ENCODE results near the gene ST3GAL3. TPM values are rescaled to one million over a fixed set of nuclear protein-coding genes. Genes with fewer than 3 reads are reported as not detected.
A peak's percentile ranks its signal among the peaks of the same experiment; 100 is the strongest.

The ST3GAL3 gene
- total RNA-seq, 1 donor from 2014 or later: 20.5 TPM

DNA sequence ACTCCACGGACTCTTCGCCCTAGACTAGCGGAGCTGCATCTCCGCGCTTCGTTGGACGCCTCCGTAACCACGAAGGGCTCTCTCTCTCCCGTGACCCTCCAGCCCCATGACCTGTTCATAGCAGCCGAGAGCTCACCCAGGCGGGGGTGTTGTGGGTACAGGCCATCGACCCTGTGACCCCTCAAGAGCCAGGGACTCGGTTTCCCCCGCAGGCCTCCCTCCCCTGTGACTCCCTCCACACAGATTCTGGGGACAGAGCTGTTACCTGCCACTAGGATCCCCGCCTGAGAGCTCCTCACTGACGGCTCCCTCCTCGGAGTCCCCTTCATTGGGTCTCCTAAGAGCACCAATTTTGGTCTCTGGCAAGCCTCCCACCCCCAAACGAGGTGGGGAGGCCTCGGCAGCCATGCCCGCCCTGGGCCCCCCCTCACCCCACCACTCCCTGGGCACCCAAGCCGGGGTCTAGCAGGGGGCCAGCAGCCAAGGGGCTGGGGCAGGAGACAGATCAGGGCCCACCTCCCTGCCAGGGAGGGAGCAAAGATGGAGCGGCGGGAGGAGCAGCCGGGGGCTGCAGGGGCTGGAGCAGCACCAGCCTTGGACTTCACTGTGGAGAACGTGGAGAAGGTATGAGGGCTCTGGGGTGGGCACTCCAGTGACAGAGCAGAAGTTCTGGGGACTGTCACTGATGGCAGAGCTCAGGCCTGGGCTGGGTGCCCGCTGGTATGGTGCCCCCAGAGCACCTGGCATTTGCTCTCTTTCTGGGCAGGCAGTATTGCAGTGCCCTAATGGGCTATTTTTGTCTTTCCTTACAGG, 239.9 kb downstream of the ST3GAL3 start:
- H3K4me1 ChIP-seq: peaks cover 29% of the 10 kb centered on the region
- ATAC-seq: no peak

DNA sequence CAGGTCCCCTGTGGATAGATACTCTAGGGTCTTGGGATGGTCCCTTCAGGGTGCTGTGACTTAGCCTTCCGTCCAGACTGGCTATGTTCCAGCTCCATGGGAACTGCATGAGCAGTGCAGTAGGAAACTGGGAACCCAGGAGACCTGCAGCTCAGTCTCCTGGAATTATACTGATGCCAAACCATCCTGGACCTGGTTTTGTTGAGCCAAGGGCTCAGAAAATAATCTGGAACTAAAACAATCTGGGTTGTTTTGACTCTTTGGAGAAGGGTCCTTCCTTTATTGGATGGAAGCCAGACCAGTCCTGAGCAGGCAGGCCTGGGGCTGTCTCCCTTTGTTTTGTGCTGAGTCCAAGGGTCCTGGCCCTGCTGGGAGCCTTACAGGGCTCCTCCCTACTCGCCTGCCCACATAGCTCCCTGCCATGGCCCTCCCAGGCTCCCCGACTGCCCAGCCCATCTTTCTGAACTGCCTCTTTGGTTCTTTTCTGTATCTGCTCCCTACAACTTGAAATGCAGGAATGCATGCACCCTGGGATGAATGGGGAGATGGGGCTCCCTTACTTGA, 240.6 kb downstream of the ST3GAL3 start:
- Histone ChIP-seq H3K9me3 (no peaks in the 10 kb centered on the region), H3K4me3 (peak overlapping the region; percentile 75), H3K36me3 (no peaks in the 10 kb centered on the region), H3K27me3 (no peaks in the 10 kb centered on the region), H3K27ac (no peak overlapping the region), H3K4me1 (peaks cover 29% of the 10 kb centered on the region)
- intact Hi-C loops (cut with DNase I): no loop called here
- ATAC-seq (no peak), DNase-seq (no peak)
- TF ChIP-seq, protein P1, sequence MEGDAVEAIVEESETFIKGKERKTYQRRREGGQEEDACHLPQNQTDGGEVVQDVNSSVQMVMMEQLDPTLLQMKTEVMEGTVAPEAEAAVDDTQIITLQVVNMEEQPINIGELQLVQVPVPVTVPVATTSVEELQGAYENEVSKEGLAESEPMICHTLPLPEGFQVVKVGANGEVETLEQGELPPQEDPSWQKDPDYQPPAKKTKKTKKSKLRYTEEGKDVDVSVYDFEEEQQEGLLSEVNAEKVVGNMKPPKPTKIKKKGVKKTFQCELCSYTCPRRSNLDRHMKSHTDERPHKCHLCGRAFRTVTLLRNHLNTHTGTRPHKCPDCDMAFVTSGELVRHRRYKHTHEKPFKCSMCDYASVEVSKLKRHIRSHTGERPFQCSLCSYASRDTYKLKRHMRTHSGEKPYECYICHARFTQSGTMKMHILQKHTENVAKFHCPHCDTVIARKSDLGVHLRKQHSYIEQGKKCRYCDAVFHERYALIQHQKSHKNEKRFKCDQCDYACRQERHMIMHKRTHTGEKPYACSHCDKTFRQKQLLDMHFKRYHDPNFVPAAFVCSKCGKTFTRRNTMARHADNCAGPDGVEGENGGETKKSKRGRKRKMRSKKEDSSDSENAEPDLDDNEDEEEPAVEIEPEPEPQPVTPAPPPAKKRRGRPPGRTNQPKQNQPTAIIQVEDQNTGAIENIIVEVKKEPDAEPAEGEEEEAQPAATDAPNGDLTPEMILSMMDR (IDR thresholded peaks at IDR 0.05): no peak

More for the DNA sequence above, 239.9 kb downstream of the ST3GAL3 start:
- TF ChIP-seq, protein P1 (IDR thresholded peaks at IDR 0.05): no peak
- Histone ChIP-seq H3K9me3 (no peaks in the 10 kb centered on the region), H3K27ac (peak overlapping the region; percentile 97), H3K36me3 (no peaks in the 10 kb centered on the region), H3K27me3 (no peaks in the 10 kb centered on the region), H3K4me3 (peak overlapping the region; percentile 75)
- intact Hi-C loops (cut with DNase I): no loop called here
- DNase-seq: no peak

GRCh38 chr1:43949678-43950077, 242.3 kb downstream of the ST3GAL3 start:
- Histone ChIP-seq H3K9me3 (no peaks in the 10 kb centered on the region), H3K27ac (no peak overlapping the region), H3K4me1 (peaks cover 29% of the 10 kb centered on the region), H3K36me3 (no peaks in the 10 kb centered on the region), H3K27me3 (no peaks in the 10 kb centered on the region), H3K4me3 (no peak overlapping the region)
- intact Hi-C loops (cut with DNase I): no loop called here
- ATAC-seq (no peak), DNase-seq (no peak)
- TF ChIP-seq, protein P1 (IDR thresholded peaks at IDR 0.05): no peak

- Histone ChIP-seq H3K36me3 (peaks cover 2% of the 10 kb centered on the region), H3K27ac (no peak overlapping the region), H3K4me1 (peaks cover 15% of the 10 kb centered on the region), H3K9me3 (no peaks in the 10 kb centered on the region), H3K4me3 (no peak overlapping the region), H3K27me3 (no peaks in the 10 kb centered on the region)
- TF ChIP-seq, protein P1 (IDR thresholded peaks at IDR 0.05): no peak
- ATAC-seq (no peak), DNase-seq (no peak)
- intact Hi-C loops (cut with DNase I): no loop called here
These were observed 244.0 kb downstream of the ST3GAL3 start for GRCh38 chr1:43951021-43951985.

GRCh38 chr1:43952731-43953346, 245.5 kb downstream of the ST3GAL3 start:
- ATAC-seq (no peak), DNase-seq (no peak)
- H3K9me3 ChIP-seq: no peaks in the 10 kb centered on the region
- peaks cover 9% of the 10 kb centered on the region for H3K4me1 ChIP-seq
- no peak overlapping the region for H3K27ac ChIP-seq
- H3K4me3 ChIP-seq: no peak overlapping the region
- TF ChIP-seq, protein P1 (IDR thresholded peaks at IDR 0.05): no peak
- no peaks in the 10 kb centered on the region for H3K27me3 ChIP-seq
- intact Hi-C loops (cut with DNase I): no loop called here
- H3K36me3 ChIP-seq: peaks cover 16% of the 10 kb centered on the region

Measured in upper lobe of right lung (tissue), 1 donor.